ENCODE data around the gene MYO18A.

The MYO18A gene

DNA sequence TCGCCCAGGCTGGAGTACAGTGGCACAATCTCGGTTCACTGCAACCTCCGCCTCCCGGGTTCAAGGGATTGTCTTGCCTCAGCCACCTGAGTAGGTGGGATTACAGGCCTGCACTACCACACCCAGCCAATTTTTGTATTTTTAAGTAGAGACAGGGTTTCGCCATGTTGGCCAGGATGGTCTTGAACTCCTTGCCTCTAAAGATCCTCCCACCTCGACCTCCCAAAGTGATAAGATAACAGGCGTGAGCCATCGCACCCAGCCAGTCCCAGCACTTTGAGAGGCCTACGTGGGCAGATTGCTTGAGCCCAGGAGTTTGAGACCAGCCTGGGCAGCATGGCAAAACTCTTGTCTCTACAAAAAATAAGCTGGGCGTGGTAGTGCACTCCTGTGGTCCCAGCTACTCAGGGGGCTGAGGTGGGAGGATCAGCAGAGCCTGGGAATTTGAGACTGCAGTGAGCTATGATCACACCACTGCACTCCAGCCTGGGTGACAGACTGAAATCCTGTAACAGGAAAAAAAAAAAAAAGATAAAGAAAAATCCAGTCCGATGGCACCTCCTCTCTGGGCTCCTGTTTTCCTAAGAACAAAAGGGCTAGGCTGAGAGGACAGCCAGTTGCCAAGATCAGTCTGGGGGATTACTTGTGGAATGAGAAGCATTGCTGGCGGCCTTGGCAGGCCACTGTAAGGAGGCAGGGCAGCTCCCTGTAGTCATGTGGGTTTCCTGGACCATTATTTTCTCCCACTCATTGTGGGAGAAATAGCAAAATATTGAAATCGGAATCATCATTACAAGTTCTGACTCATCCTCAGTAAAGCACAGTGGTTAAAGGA lies 140.2 kb downstream of the MYO18A start (continued):
- no peak for TF ChIP-seq KLF10 (tag by site-specific recombination; IDR thresholded peaks at IDR 0.05)
- TF ChIP-seq, protein P1, sequence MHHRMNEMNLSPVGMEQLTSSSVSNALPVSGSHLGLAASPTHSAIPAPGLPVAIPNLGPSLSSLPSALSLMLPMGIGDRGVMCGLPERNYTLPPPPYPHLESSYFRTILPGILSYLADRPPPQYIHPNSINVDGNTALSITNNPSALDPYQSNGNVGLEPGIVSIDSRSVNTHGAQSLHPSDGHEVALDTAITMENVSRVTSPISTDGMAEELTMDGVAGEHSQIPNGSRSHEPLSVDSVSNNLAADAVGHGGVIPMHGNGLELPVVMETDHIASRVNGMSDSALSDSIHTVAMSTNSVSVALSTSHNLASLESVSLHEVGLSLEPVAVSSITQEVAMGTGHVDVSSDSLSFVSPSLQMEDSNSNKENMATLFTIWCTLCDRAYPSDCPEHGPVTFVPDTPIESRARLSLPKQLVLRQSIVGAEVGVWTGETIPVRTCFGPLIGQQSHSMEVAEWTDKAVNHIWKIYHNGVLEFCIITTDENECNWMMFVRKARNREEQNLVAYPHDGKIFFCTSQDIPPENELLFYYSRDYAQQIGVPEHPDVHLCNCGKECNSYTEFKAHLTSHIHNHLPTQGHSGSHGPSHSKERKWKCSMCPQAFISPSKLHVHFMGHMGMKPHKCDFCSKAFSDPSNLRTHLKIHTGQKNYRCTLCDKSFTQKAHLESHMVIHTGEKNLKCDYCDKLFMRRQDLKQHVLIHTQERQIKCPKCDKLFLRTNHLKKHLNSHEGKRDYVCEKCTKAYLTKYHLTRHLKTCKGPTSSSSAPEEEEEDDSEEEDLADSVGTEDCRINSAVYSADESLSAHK (tag by site-specific recombination; IDR thresholded peaks at IDR 0.05) = no peak

DNA sequence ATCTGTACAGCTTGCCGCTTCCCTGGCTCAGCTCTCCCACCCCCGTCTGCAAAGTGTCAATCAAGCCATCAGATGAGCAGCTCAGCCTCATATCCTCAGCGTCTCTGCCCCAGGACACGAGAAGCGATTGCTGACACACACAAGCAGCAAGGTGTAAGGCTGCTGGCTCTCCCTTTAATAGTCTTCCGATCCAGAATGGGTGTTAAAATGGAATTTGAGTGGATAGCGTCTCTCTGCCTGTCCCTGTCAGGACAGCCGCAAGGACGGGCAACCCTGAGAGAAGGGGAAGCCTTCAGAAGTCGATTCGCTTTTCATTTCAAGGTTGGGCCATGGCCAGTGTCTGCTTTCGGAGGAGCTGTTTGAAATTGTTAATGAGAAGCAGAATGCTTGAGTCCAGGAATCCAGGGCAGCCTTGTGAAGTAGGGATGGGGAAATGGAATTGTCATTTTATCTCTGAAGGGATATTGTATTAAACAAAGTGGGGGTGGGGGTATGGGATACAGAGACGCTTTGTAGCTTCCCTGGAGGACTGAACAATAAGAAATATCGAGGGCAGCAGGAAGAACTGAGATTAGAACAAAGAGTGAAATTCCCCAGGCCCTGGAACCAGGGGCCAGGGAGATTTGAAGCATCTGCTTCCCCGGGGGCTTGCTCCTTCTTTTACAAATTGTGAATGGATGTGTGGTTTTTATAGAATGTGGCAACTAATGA lies 142.0 kb downstream of the MYO18A start:
- POLR2A ChIA-PET = no interaction called here
- CTCF ChIA-PET = interaction anchor here (0.6 to 4.6 kb wide), 4 partner anchors 73 to 94 kb away, joined by 4 to 25 read pairs (median 8); no protein-coding TSS in a partner anchor
- Histone ChIP-seq H3K9me3 (ENCODE audit: control insufficient read depth, insufficient read depth, low read depth, low read length) (no peaks in the 10 kb centered on the region), H3K36me3 (ENCODE audit: control insufficient read depth in 2 of 2, insufficient read depth in 1 of 2, low read length in 2 of 2) (no peaks in the 10 kb centered on the region), H3K4me1 (ENCODE audit: control insufficient read depth, insufficient read depth, low read length) (peaks cover 5% of the 10 kb centered on the region), H3K4me3 (ENCODE audit: low read depth, low read length) (no peak overlapping the region), H3K27ac (ENCODE audit: extremely low read depth, low read depth, low read length) (no peak overlapping the region)
- no peak for TF ChIP-seq ZNF214 (tag by site-specific recombination; IDR thresholded peaks at IDR 0.05; ENCODE audit: borderline replicate concordance)
- TF ChIP-seq ZFP37 (tag by site-specific recombination; IDR thresholded peaks at IDR 0.05) = no peak
- TF ChIP-seq ZBTB8A (tag by site-specific recombination; IDR thresholded peaks at IDR 0.05) = no peak
- no peak for TF ChIP-seq ZNF114 (tag by site-specific recombination; IDR thresholded peaks at IDR 0.05)
- TF ChIP-seq ZBTB7A (tag by site-specific recombination; IDR thresholded peaks at IDR 0.05; ENCODE audit: low read depth) = no peak
- TF ChIP-seq ZIC2 (tag by site-specific recombination; IDR thresholded peaks at IDR 0.05) = no peak
- no peak for TF ChIP-seq ZNF768 (tag by site-specific recombination; IDR thresholded peaks at IDR 0.05)
- TF ChIP-seq ZNF544 (tag by site-specific recombination; IDR thresholded peaks at IDR 0.05) = no peak
- TF ChIP-seq ZNF501 (tag by site-specific recombination; IDR thresholded peaks at IDR 0.05) = no peak
- no peak for TF ChIP-seq KLF9 (tag by site-specific recombination; IDR thresholded peaks at IDR 0.05; ENCODE audit: low read depth)
- no peak for TF ChIP-seq ZNF561 (tag by site-specific recombination; IDR thresholded peaks at IDR 0.05; ENCODE audit: borderline replicate concordance)
- no peak for TF ChIP-seq TRIM28 (IDR thresholded peaks at IDR 0.05; ENCODE audit: borderline replicate concordance, low read length)
- no peak for TF ChIP-seq KLF10 (tag by site-specific recombination; IDR thresholded peaks at IDR 0.05)
- no peak for TF ChIP-seq ZNF624 (tag by site-specific recombination; IDR thresholded peaks at IDR 0.05)
- TF ChIP-seq, protein P2, sequence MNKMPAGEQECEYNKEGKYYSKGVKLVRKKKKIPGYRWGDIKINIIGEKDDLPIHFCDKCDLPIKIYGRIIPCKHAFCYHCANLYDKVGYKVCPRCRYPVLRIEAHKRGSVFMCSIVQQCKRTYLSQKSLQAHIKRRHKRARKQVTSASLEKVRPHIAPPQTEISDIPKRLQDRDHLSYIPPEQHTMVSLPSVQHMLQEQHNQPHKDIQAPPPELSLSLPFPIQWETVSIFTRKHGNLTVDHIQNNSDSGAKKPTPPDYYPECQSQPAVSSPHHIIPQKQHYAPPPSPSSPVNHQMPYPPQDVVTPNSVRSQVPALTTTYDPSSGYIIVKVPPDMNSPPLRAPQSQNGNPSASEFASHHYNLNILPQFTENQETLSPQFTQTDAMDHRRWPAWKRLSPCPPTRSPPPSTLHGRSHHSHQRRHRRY (tag by site-specific recombination; IDR thresholded peaks at IDR 0.05) = no peak
- TF ChIP-seq ZNF510 (tag by site-specific recombination; IDR thresholded peaks at IDR 0.05; ENCODE audit: insufficient replicate concordance) = no peak

DNA sequence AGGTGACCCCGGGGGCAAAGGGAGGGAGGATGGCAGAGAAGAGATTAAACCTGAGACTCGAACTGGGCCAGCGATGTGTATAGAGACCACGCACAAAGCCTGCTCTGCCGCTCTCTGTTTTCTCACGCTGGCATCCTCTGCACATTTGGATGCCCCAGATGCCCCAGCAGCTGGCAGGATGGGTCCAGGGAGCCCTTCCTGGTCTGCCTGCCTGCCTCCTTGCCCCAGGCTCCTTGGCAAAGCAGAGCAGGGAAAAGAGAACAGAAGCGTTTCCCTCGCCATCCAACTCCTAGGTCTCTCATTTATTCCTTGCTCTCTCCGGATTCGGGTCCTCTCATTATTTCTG lies 142.5 kb downstream of the MYO18A start:
- Histone ChIP-seq H3K9me3 (ENCODE audit: control insufficient read depth, insufficient read depth, low read depth, low read length) (no peaks in the 10 kb centered on the region), H3K4me3 (ENCODE audit: low read depth, low read length) (no peak overlapping the region), H3K36me3 (ENCODE audit: control insufficient read depth in 2 of 2, insufficient read depth in 1 of 2, low read length in 2 of 2) (no peaks in the 10 kb centered on the region), H3K4me1 (ENCODE audit: control insufficient read depth, insufficient read depth, low read length) (peaks cover under 1% of the 10 kb centered on the region), H3K27ac (ENCODE audit: extremely low read depth, low read depth, low read length) (no peak overlapping the region)
- ChIA-PET CTCF (interaction anchor here (1.0 to 4.6 kb wide), 4 partner anchors 73 to 82 kb away, joined by 3 to 25 read pairs (median 8); no protein-coding TSS in a partner anchor), POLR2A (no interaction called here)
- TF ChIP-seq ZNF664 (tag by site-specific recombination; IDR thresholded peaks at IDR 0.05) = no peak
- no peak for TF ChIP-seq SP3 (tag by site-specific recombination; IDR thresholded peaks at IDR 0.05)
- TF ChIP-seq ZNF223 (tag by site-specific recombination; IDR thresholded peaks at IDR 0.05) = no peak
- no peak for TF ChIP-seq YY2 (tag by site-specific recombination; IDR thresholded peaks at IDR 0.05)
- TF ChIP-seq ZBTB48 (tag by site-specific recombination; IDR thresholded peaks at IDR 0.05) = no peak
- TF ChIP-seq, protein P3, sequence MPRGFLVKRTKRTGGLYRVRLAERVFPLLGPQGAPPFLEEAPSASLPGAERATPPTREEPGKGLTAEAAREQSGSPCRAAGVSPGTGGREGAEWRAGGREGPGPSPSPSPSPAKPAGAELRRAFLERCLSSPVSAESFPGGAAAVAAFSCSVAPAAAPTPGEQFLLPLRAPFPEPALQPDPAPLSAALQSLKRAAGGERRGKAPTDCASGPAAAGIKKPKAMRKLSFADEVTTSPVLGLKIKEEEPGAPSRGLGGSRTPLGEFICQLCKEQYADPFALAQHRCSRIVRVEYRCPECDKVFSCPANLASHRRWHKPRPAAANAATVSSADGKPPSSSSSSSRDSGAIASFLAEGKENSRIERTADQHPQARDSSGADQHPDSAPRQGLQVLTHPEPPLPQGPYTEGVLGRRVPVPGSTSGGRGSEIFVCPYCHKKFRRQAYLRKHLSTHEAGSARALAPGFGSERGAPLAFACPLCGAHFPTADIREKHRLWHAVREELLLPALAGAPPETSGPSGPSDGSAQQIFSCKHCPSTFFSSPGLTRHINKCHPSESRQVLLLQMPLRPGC (tag by site-specific recombination; IDR thresholded peaks at IDR 0.05) = no peak
- no peak for TF ChIP-seq ZNF426 (tag by site-specific recombination; IDR thresholded peaks at IDR 0.05)
- TF ChIP-seq ZNF747 (tag by site-specific recombination; IDR thresholded peaks at IDR 0.05) = no peak
- TF ChIP-seq, protein P4, sequence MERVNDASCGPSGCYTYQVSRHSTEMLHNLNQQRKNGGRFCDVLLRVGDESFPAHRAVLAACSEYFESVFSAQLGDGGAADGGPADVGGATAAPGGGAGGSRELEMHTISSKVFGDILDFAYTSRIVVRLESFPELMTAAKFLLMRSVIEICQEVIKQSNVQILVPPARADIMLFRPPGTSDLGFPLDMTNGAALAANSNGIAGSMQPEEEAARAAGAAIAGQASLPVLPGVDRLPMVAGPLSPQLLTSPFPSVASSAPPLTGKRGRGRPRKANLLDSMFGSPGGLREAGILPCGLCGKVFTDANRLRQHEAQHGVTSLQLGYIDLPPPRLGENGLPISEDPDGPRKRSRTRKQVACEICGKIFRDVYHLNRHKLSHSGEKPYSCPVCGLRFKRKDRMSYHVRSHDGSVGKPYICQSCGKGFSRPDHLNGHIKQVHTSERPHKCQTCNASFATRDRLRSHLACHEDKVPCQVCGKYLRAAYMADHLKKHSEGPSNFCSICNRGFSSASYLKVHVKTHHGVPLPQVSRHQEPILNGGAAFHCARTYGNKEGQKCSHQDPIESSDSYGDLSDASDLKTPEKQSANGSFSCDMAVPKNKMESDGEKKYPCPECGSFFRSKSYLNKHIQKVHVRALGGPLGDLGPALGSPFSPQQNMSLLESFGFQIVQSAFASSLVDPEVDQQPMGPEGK (tag by site-specific recombination; IDR thresholded peaks at IDR 0.05) = no peak

All from HEK293 (cell line).